Erythroblast (primary cell): ENCODE results near the gene BLM.
"Not testable (repeated sequence)": the region's sequence is repeated elsewhere in the genome, so short reads cannot be mapped to it uniquely, and the experiment has no call there.

Experiments used
- DNase-seq, 2 experiments: peaks; one replicate each; lab custom pipeline; 2025; lab: John Stamatoyannopoulos, UW
- GATA1 ChIP-seq: IDR thresholded peaks from 2 replicates; pipeline ENCODE4 v1.6.1; 2011; ENCODE audit warnings: low read depth, mild to moderate bottlenecking, control low read depth, low read length, moderate library complexity
- POLR2A ChIP-seq: IDR thresholded peaks from 2 replicates; pipeline ENCODE4 v1.6.1; 2011; ENCODE audit warnings: mild to moderate bottlenecking, low read length

BLM gene

DNA sequence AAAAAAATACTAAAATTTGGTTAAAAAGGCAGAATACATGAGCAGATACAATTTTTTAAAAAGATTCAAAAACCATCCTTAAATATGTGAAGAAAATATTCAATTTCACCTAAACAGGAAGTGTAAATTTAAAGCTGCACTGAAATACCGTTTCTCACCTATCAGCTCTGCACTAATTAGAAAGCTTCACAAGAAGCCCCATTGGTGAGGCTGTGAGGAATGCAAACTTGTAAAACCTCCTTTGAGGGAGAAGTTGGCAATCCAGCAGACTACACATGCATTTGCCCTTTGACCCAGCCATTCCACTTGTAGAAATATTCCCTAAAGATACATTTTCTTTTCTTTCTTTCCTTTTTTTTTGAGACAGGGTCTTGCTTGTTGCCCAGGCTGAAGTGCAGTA lies 18.8 kb downstream of the BLM start:
- DNase-seq: no peak
- TF ChIP-seq GATA1 (no peak), POLR2A (no peak)

DNA sequence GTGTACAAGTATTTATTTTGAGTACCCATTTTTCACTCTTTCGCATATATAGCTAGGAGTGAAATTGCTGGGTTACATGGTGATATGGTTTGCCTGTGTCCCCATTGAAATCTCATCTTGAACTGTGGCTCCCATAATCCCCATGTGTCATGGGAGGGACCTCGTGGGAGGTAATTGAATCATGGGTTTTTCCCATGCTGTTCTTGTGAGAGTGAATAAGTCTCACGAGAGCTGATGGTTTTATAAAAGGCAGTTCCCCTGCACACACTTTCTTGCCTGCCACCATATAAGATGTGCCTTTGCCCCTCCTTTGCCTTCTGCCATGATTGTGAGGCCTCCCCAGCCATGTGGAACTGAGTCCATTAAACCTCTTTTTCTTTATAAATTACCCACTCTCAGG lies 23.4 kb downstream of the BLM start:
- DNase-seq: not testable (repeated sequence)

DNA sequence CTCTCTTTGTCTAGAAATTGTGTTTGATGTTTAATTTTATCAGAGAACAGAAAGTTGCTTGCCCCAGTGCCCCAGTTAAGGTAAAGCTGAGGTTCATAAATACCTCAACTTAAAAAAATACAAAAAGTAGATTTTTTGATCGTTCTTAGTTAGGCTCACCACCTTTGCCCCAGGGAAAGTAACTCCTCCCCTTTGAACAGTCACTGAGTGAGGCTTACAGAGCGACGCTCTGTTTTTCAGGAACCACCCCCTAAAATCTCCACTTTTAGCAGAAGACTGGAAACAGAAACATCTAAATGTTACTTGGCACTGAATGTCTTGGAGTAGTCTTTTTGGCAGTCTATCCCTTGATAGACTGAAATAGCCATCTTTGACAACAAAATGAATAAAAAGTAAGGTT lies 24.9 kb downstream of the BLM start:
- no peak for TF ChIP-seq POLR2A
- TF ChIP-seq GATA1: no peak
- DNase-seq: no peak

DNA sequence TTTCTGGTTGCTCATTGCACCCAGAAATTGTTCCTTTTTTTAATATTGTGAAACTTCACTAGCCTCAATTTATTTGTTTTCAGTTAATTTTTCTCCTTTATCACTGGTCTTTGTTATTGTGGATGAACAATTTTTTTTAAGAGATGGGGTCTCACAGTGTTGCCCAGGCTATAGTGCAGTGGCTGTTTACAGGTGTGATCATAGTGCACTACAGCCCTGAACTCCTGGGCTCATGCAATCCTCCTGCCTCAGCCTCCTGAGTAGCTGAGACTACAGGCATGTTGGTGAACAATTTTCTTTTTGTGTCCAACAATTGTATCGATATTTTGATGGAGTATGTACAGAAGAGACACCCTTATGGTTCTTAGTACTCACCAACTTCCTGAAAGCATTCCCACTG lies 26.3 kb downstream of the BLM start:
- no peak for TF ChIP-seq GATA1
- no peak for TF ChIP-seq POLR2A
- no peak for DNase-seq

DNA sequence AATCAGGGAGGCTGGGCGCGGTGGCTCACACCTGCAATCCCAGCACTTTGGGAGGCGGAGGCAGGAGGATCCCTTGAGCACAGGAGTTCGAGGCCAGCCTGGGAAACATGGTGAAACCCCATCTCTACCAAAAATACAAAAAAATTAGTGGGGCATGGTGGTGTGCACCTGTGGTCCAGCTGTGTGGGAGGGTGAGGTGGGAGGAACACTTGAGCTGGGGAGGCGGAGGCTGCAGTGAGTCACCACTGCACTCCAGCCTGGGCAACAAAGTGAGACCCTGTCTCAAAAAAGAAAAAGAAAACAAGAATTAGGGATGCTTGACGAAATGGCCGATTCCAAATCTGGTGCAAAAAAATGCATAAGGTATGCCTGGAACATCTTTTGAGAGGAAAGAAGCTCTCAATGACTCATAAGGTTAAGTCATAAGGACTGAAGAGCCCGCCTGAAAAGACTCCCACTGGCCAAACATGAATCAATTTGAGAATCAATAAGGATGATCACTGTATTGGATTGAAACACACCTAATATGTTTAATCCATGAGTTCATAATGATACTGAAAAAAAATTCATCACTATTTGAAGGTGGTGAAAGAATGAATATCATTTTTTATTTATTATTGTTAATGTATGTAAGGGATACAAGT lies 27.7 kb downstream of the BLM start:
- TF ChIP-seq GATA1 (no peak), POLR2A (no peak)
- DNase-seq: no peak

DNA sequence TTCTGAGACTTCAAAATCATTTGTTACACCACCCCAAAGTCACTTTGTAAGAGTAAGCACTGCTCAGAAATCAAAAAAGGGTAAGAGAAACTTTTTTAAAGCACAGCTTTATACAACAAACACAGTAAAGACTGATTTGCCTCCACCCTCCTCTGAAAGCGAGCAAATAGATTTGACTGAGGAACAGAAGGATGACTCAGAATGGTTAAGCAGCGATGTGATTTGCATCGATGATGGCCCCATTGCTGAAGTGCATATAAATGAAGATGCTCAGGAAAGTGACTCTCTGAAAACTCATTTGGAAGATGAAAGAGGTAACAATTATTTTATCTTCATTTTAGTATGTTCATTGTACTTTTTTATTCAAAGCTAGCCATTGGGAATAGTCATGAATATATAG lies 32.6 kb downstream of the BLM start:
- DNase-seq: no peak
- no peak for TF ChIP-seq POLR2A
- no peak for TF ChIP-seq GATA1

DNA sequence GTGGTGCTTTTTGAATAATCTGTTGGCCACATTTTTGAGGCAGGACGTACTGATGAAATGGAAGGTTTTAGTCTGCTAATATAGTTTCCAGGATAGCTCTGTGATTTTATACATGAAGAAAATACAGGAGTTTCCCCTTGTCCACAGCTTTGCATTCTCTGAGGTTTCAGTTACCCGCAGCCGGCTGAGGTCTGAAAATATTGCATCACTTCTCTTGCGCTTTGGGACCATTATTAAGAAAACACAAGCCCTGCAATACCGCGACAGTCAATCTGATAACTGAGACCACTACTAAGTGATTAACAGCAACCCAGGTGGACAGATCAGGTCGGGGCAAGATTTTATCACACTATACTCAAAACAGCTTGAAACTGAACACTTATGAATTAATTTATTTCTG lies 33.0 kb downstream of the BLM start:
- no peak for DNase-seq
- TF ChIP-seq GATA1 (no peak), POLR2A (no peak)

DNA sequence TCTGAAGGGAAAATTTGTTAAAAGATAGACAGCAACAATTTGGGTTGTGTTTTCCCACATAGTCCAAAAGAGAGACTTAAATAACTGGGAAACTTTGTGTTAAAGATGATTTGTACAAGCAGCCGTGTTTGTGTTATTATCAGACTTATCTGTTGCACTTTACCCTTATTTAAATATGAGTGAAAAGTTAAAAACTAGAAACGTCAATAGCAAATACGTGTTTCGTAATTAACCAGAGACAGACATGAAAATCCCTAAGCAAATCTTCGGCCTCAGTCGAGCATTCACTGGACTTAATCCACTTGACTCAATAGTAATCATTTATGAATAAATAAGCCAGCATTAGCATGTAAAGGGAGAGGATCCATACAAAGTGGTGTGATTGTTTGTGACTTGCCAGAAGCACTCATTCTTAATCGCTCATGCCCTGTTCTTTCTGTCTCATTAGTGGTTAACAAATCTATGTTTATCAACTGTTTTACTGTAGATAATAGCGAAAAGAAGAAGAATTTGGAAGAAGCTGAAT lies 34.2 kb downstream of the BLM start:
- TF ChIP-seq GATA1 (no peak), POLR2A (no peak)
- no peak for DNase-seq

DNA sequence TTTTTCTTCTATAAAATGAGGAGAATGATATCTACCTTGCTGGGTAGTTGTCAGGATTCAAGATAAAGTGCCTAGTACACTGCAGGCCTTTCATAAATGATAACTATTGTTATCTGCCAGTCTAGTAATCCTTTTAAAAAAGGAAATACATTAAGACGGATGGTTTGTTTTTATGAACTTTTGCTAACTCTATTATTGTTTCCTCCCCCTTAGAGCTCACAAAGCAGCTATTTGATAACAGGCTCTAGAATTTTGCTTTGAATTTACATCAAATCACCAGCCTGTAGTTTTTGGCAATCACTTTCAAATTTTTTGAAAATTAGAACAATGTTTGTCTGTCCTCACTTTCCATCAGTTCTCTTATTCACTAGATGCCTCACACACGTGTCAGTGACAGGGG lies 39.8 kb downstream of the BLM start:
- no peak for DNase-seq
- TF ChIP-seq POLR2A (no peak), GATA1 (no peak)

DNA sequence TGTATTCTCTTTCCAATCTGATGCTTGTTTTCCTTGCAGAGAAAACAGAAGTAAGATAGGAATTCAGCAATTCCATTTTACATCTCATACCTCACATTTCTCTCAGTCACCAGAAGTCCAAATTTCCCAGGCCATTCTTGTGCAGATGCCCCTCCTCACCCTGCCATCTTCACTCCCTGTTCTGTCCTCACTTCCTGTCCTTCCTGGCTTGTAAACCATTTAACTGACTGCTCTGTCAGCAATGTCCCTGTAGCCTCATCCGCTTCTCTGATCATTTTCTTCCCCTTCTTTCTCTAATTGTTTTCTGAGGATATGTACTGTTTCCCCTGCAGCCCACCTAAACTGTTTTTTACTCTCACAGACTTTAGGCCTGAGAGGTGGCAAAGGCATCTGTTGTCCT lies 40.3 kb downstream of the BLM start:
- TF ChIP-seq POLR2A: no peak
- TF ChIP-seq GATA1: no peak
- no peak for DNase-seq

DNA sequence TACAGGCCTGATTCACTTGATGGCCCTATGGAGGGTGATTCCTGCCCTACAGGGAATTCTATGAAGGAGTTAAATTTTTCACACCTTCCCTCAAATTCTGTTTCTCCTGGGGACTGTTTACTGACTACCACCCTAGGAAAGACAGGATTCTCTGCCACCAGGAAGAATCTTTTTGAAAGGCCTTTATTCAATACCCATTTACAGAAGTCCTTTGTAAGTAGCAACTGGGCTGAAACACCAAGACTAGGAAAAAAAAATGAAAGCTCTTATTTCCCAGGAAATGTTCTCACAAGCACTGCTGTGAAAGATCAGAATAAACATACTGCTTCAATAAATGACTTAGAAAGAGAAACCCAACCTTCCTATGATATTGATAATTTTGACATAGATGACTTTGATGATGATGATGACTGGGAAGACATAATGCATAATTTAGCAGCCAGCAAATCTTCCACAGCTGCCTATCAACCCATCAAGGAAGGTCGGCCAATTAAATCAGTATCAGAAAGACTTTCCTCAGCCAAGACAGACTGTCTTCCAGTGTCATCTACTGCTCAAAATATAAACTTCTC lies 43.6 kb downstream of the BLM start:
- TF ChIP-seq GATA1 (no peak), POLR2A (no peak)
- DNase-seq: no peak

DNA sequence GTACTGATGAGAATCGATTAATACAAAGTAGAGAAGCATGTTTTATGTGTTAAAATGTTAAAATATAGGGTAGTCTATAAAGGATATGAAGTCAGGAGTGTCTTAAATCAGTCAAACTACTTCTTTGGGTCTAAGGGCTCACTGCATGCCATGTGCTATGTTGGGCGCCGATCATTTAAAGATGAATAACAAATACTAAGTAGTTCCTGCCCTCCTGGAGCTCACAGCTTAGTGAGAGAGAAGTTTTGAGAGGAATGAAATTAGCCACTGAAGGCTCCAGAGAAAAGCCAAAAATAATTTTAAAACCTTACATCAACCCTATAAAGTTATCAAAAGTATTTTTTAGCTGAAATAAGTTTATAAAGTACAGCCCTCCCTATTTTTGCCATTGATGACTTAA lies 44.5 kb downstream of the BLM start:
- no peak for TF ChIP-seq POLR2A
- TF ChIP-seq GATA1: no peak
- DNase-seq: no peak

DNA sequence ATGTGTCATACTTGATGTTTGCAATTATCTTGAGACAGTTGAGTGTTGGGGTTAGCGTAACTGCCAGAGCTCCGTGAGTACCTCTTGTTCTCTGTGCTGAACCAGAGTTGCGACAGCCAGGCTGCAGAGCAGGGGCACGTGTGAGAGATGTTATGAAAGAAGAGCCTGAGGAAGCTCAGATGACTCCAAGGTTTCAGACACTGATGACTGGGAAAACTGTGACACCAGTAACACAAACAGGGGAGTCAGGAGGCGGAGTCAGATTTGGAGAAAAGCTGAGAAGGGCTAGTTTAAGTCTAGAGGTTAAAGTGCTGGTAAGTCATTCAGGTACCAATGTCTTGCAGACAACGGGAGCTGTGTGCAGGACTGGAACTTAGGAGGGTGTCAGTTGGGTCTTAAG lies 45.0 kb downstream of the BLM start:
- no peak for DNase-seq
- TF ChIP-seq GATA1 (no peak), POLR2A (no peak)

DNA sequence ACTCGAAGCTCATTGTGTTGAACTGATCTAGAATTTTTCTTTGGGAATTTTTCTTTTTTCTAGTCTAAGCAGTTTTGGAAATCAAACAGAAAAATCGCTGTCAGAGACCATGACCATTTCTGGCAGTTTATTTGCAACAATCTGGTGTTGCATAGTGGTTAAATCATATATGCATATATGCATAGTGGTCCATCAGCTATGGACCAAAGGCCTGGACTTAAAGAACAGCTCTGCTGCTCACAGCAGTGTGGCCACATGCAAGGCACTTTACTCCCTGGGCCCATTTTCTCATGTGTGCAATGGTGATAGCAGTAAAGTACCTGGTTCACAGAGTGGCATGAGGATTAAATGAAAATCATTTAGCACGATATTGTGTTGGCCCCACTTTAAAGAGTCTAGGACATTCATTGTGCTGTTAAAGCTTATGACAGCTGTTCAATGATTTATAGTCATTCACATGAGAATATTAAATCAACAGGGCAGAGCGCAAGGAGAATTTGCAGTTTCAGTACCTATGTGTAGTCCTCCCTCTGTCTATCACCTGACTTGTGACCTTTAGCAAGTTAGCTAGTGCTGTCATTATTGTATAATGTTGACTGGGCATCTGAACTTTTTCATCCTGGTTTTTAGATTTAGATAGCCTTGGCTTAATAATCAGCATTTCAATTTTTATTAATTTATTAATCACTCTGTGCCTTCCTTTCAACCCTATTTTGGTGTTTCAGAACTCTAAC lies 46.4 kb downstream of the BLM start:
- TF ChIP-seq POLR2A (no peak), GATA1 (no peak)
- DNase-seq: no peak
